Measurements from ENCODE around the gene RNF213. TPM values are rescaled to one million over a fixed set of nuclear protein-coding genes. Genes with fewer than 3 reads are reported as not detected.

Gene RNF213
- total RNA-seq, 1 experiment from 2014 or later: 44.5 TPM

GRCh38 chr17:80246726-80247125 lies 13.9 kb upstream of the RNF213 start:
- BruUV-seq (replicated peaks): no TSS peak
- no peak overlapping the region for H3K27ac ChIP-seq (ENCODE audit: low read depth, low read length)
- H3K4me2 ChIP-seq (ENCODE audit: low read length): no peak overlapping the region
- no peaks in the 10 kb centered on the region for H3K9me3 ChIP-seq (ENCODE audit: control insufficient read depth in 1 of 2, insufficient read depth in 1 of 2, low read depth in 1 of 2, low read length in 2 of 2)
- intact Hi-C loops (cut with micrococcal nuclease): no loop called here
- ChIA-PET POLR2A (no interaction called here), CTCF (no interaction called here), RAD21 (ENCODE audit: low non-redundant PET in 1 of 2, low total read pairs in 2 of 2, uncharacterized antibody in 2 of 2, unreplicated experiment in 2 of 2) (no interaction called here)
- no peaks in the 10 kb centered on the region for H3K9me2 ChIP-seq (ENCODE audit: insufficient read depth)
- H3K27me3 ChIP-seq (ENCODE audit: insufficient read depth, low read length): no peaks in the 10 kb centered on the region
- DNase-seq (ENCODE audit: low read depth, low spot score) (no peak), ATAC-seq (no peak)
- no peak overlapping the region for H3K4me3 ChIP-seq (replicated peaks in 1 of 2; ENCODE audit: low read depth in 1 of 2, low read length in 2 of 2)
- H3K9ac ChIP-seq (ENCODE audit: low read length): no peak overlapping the region
- H4K20me1 ChIP-seq (ENCODE audit: insufficient read depth): no peaks in the 10 kb centered on the region
- no peaks in the 10 kb centered on the region for H3K36me3 ChIP-seq (ENCODE audit: control insufficient read depth in 1 of 2, insufficient read depth in 2 of 2, low read length in 2 of 2)
- TF ChIP-seq POLR2A (IDR thresholded peaks at IDR 0.05; ENCODE audit: borderline replicate concordance, extremely low read depth, insufficient read depth, insufficient read length) (no peak), POLR2AphosphoS5 (IDR thresholded peaks at IDR 0.05; ENCODE audit: low read depth, low read length) (no peak), RAD21 (IDR thresholded peaks at IDR 0.05; ENCODE audit: low read depth) (no peak), MAX (IDR thresholded peaks at IDR 0.05) (no peak), ZFX (IDR thresholded peaks at IDR 0.05) (no peak), ZBTB33 (IDR thresholded peaks at IDR 0.05; ENCODE audit: extremely low read depth, insufficient replicate concordance, low read length) (no peak), REST (IDR thresholded peaks at IDR 0.05; ENCODE audit: low read depth) (no peak), SRF (IDR thresholded peaks at IDR 0.05; ENCODE audit: low read depth) (no peak), TCF7L2 (IDR thresholded peaks at IDR 0.05; ENCODE audit: borderline replicate concordance, extremely low read depth, insufficient read depth, insufficient read length) (no peak), JUND (IDR thresholded peaks at IDR 0.05) (no peak)
- H3K79me2 ChIP-seq (ENCODE audit: insufficient read depth, low read length): no peaks in the 10 kb centered on the region
- no peak overlapping the region for H2AFZ ChIP-seq (ENCODE audit: low read depth, low read length, poor library complexity, severe bottlenecking)
- peaks cover 0 to 5% of the 10 kb centered on the region in 2 experiments; a peak in 1 of 4 replicates for H3K4me1 ChIP-seq (ENCODE audit: control insufficient read depth in 1 of 2, insufficient read depth in 2 of 2, low read length in 2 of 2)
